ENCODE data around the gene VAC14.

GRCh38 chr16:70717065-70717464 lies 83.9 kb downstream of the VAC14 start:
- TF ChIP-seq EP300 (IDR thresholded peaks at IDR 0.05) = no peak
- TF ChIP-seq POLR2A (IDR thresholded peaks at IDR 0.05) = no peak
- TF ChIP-seq CTCF (IDR thresholded peaks at IDR 0.05) = no peak

All from stomach (tissue), 4 donors.